AG08395 (cell line): ENCODE measurements around the gene ZNF70.

Source experiments
- DNase-seq: peaks from one replicate; pipeline ENCODE4 v3.0.0; 2012; ENCODE audit warnings: mixed read lengths, low spot score

The ZNF70 gene

DNA sequence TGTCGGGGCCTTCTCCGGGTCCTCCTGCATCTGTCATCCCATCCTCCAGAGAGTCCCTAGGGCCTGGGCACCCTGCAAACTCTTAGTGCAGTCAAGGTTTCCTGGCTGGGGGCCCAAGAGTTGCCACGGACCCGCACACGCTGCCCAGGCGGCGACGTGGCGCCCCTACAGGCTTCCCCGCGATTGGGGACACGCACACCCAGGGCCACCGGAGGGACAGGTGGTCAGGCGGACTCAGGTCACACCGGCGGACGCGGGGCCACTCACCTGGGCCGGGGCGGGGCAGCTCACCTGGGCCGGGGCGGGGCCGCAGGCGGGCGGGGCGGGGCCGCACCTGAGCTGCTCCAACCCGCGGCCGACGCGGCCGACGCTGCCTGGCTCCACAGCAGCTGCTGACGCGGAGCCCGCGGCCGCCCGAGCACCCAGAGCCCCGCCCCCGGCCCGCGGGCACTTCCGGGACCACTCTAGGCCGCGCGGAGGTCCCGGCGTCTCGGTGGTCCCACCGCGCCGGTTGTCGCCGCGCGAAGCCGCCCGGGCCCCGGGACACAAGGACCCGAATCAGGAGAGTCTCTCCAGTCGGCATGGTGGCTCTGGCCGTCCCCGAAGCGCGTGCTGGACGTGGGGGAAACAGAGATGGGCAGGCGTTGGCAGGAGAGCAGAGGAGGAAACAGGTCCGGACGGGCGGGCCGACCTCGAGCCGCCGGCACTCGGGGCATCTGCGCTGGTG lies at the start of gene ZNF70:
Gene ZNF70, minus strand, starts transcription at position 399 of the 727 bp plus-strand sequence. CDS start 5,972 bp downstream, outside the sequence.
- DNase-seq = peak; percentile 89

GRCh38 chr22:23796461-23796860 lies 45.5 kb upstream of the ZNF70 start:
- DNase-seq = peak; percentile 26

GRCh38 chr22:23793326-23793725 lies 42.4 kb upstream of the ZNF70 start:
- DNase-seq = no peak

GRCh38 chr22:23791738-23792645 lies 41.1 kb upstream of the ZNF70 start:
- DNase-seq = no peak

DNA sequence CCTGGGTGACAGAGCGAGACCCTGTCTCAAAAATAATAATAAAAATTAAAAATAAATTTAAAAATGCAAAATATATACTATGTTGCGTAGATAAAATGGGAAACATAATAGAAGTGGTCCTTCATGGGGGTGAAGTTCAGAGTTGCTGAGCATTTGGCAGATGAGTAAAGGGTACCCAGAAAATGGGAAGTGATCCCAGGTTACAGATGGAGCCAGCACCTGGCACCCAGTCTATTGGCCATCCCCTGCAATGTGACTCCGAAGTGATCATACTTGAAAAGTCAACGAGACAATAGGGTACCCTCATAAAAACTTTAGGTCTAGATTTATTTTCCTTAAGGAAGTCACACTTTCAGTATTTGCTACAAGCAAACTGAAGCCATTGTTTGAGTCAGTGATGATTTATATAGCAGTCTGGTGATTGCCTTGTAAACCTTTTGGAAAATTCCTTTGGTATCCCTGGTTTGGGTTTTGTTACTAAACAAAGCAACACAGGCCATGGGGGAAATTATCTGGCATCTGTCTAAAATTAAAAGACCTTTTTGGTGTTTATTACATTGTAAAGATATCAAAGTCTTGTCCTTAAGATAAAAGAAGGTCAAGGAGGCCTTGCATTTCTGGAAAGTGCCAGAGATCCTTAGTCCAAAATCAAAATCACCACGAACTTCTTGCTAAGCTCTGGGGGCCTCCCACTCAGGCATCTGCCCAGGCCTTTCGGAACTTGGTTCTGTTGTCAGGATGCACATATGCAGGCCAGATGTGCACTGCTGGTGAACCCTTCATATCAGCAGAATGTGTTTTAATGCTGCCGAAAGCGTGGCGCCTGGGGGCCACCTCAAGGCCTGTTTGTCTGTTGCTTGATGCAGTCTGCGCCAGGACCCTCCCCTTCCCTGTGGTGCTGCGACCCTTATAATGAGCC lies 40.2 kb upstream of the ZNF70 start:
- peak; percentile 71 for DNase-seq

DNA sequence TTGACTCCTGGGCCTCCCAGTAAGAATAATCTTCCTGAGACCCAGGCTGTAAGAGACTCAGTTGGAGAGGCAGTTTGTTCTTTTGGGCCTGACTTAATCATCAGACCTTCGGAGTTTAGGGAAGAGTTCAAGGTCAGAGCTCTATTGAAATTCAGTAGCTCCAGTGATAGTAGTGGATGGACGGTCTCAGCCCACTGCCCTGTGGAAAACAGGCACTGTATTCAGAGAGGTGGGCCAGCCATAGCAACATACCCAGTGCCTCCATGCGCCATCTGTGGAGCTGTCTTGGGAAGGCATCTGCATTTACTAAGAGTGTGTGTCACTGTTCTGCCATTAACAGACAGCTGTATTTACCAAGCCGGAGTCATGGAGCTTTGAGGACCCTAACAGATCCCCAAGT lies 38.7 kb upstream of the ZNF70 start:
- DNase-seq = no peak

DNA sequence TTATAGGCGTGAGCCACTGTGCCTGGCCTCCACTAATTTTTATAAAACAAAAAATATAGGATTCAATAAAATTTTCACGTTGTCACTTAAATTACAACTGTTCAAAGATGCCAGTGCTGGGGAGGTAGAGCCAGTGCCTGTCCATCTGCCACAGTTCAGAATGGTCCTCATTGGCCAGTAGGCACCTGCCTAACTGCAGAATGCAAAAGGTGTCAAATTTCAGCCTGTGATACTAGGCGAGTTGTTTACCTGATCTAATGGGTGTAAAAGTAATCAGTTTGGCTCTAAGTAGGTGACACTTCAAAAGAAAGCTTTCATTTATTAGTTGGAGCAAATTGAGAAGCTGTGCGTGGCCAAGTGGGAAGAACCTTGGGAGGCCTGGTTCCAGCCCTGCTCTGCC lies 38.2 kb upstream of the ZNF70 start:
- DNase-seq = no peak

- DNase-seq = no peak
Measured at GRCh38 chr22:23787910-23788309, 37.0 kb upstream of the ZNF70 start.

DNA sequence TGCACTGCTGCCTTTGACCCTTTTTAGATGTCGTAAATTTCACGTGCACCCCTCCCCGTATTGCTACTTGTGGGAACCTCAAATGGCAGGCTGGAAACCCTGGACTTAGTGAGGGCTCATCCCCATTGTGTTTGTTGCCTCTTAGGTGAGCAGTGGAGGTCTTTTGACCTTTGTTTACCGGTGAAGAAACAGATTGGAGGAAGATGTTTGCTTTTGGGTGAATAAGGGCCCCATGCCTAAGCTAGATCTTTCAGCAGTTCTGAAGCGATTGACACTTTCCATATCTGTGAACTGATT lies 36.6 kb upstream of the ZNF70 start:
- DNase-seq = no peak

GRCh38 chr22:23786752-23787599 lies 36.1 kb upstream of the ZNF70 start, which contains the start of gene SMARCB1:
Gene SMARCB1, plus strand, starts transcription at chr22:23786966. Its CDS starts 204 bp downstream, at chr22:23787170.
- DNase-seq = peak; percentile 95

DNA sequence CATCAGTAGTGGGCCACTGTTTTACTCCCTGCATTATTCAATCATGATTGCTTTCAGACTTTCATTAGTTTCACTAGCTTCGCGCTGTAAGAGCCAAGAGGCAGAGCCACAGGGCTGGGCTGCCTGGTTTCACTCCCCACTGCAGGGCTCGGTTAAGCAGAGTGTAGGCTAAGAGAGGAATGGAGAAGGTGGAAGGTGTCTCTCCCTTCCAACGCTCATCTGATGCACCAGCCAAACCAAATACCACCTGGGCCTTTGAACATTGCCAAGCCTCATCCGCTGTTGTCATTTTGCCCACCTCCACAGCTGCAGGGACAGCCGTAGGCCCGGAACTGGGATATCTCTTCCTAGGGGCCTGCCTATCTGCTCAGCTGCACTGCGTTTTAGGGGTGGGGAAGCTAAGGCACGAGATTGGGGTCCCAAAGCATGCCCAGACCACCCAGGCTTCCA lies 35.4 kb upstream of the ZNF70 start:
- no peak for DNase-seq

GRCh38 chr22:23784215-23784732 lies 33.4 kb upstream of the ZNF70 start:
- peak; percentile 19 for DNase-seq

GRCh38 chr22:23783265-23784150 lies 32.6 kb upstream of the ZNF70 start:
- DNase-seq = no peak

- DNase-seq = no peak
Measured at GRCh38 chr22:23782703-23783102, 31.8 kb upstream of the ZNF70 start.

GRCh38 chr22:23782252-23782651 lies 31.3 kb upstream of the ZNF70 start:
- no peak for DNase-seq

- peak; percentile 89 for DNase-seq
Measured at GRCh38 chr22:23781511-23782183, 30.7 kb upstream of the ZNF70 start.

- DNase-seq = no peak
Measured at GRCh38 chr22:23781065-23781464, 30.2 kb upstream of the ZNF70 start.

GRCh38 chr22:23780146-23780748 lies 29.3 kb upstream of the ZNF70 start:
- no peak for DNase-seq

DNA sequence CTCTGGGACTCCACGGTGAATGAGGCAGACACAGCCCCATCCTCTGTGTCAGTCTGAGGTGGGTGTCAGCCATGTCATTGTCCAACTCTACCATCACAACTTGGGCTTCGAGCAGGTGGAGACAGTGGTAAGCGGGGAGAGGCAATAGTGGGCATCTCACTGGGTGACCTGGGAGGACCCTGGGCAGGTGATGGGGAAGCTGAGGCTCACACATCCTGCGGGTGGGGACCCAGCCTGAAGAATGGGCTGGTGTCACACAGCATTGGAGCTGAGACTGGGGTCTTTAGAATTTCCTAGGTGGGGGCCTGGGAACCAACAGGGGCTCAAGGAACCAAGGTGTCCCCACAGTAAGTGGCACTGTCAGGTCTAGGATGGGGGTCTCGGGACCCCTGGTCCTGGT lies 28.8 kb upstream of the ZNF70 start:
- no peak for DNase-seq
